ENCODE measurements around the gene CACNB4. TPM values are rescaled to one million over a fixed set of nuclear protein-coding genes. Genes with fewer than 3 reads are reported as not detected.

Gene CACNB4
- total RNA-seq, 1 experiment from 2014 or later, result 1.00 TPM

GRCh38 chr2:151906633-151906998, 192.2 kb downstream of the CACNB4 start:
- ChIA-PET POLR2A (no interaction called here), CTCF (interaction anchor here (0.6 kb wide), 1 partner anchor 45 kb away, joined by 6 read pairs; no protein-coding TSS in a partner anchor)
- Histone ChIP-seq H3K27me3 (replicated peaks; ENCODE audit: control insufficient read depth, insufficient read depth, low read length) (no peaks in the 10 kb centered on the region; the same call in 1 of the 2 replicates), H3K4me1 (no peaks in the 10 kb centered on the region), H3K9me3 (no peaks in the 10 kb centered on the region), H3K36me3 (ENCODE audit: control insufficient read depth, insufficient read depth, low read length) (no peaks in the 10 kb centered on the region), H3K4me3 (ENCODE audit: low read depth, low read length) (no peak overlapping the region)
- no peak for TF ChIP-seq CTCF (IDR thresholded peaks at IDR 0.05; ENCODE audit: insufficient read depth in 1 of 2, low read depth in 1 of 2, low read length in 1 of 2, severe bottlenecking in 1 of 2, unreplicated experiment in 1 of 2)
- Mint-ChIP-seq H3K27ac (ENCODE audit: unreplicated experiment) (no peak overlapping the region), H3K27me3 (ENCODE audit: insufficient read depth, unreplicated experiment) (no peaks in the 10 kb centered on the region), H3K9me3 (ENCODE audit: unreplicated experiment) (no peaks in the 10 kb centered on the region), H3K4me3 (ENCODE audit: unreplicated experiment) (no peak overlapping the region), H3K4me1 (ENCODE audit: low read depth, unreplicated experiment) (no peaks in the 10 kb centered on the region), H3K36me3 (ENCODE audit: insufficient read depth, unreplicated experiment) (no peaks in the 10 kb centered on the region)
- BruUV-seq (replicated peaks), result no TSS peak
- intact Hi-C loops (cut with micrococcal nuclease; ENCODE audit: unreplicated experiment), result no loop called here
- no peak for DNase-seq

GRCh38 chr2:151905963-151906632, 192.7 kb downstream of the CACNB4 start:
- Mint-ChIP-seq H3K36me3 (ENCODE audit: insufficient read depth, unreplicated experiment) (no peaks in the 10 kb centered on the region), H3K9me3 (ENCODE audit: unreplicated experiment) (no peaks in the 10 kb centered on the region), H3K4me3 (ENCODE audit: unreplicated experiment) (no peak overlapping the region), H3K4me1 (ENCODE audit: low read depth, unreplicated experiment) (no peaks in the 10 kb centered on the region), H3K27ac (ENCODE audit: unreplicated experiment) (no peak overlapping the region), H3K27me3 (ENCODE audit: insufficient read depth, unreplicated experiment) (no peaks in the 10 kb centered on the region)
- BruUV-seq (replicated peaks), result no TSS peak
- POLR2A ChIA-PET, result no interaction called here
- Histone ChIP-seq H3K4me3 (ENCODE audit: low read depth, low read length) (no peak overlapping the region), H3K36me3 (ENCODE audit: control insufficient read depth, insufficient read depth, low read length) (no peaks in the 10 kb centered on the region), H3K9me3 (no peaks in the 10 kb centered on the region), H3K4me1 (no peaks in the 10 kb centered on the region), H3K27me3 (replicated peaks; ENCODE audit: control insufficient read depth, insufficient read depth, low read length) (no peaks in the 10 kb centered on the region; the same call in 1 of the 2 replicates)
- DNase-seq, result no peak
- TF ChIP-seq CTCF (IDR thresholded peaks at IDR 0.05; ENCODE audit: insufficient read depth in 1 of 2, low read depth in 1 of 2, low read length in 1 of 2, severe bottlenecking in 1 of 2, unreplicated experiment in 1 of 2), result no peak
- CTCF ChIA-PET, result interaction anchor here (0.6 kb wide), 1 partner anchor 44 kb away, joined by 6 read pairs; no protein-coding TSS in a partner anchor
- intact Hi-C loops (cut with micrococcal nuclease; ENCODE audit: unreplicated experiment), result no loop called here

- TF ChIP-seq CTCF (IDR thresholded peaks at IDR 0.05; ENCODE audit: insufficient read depth in 1 of 2, low read depth in 1 of 2, low read length in 1 of 2, severe bottlenecking in 1 of 2, unreplicated experiment in 1 of 2), result no peak
- CTCF ChIA-PET, result no interaction called here
- POLR2A ChIA-PET, result no interaction called here
Measured at GRCh38 chr2:151904807-151905206, 194.0 kb downstream of the CACNB4 start.

More at GRCh38 chr2:151904807-151905206, 194.0 kb downstream of the CACNB4 start:
- no peaks in the 10 kb centered on the region for H3K27me3 Mint-ChIP-seq (ENCODE audit: insufficient read depth, unreplicated experiment)
- no peaks in the 10 kb centered on the region for H3K4me1 Mint-ChIP-seq (ENCODE audit: low read depth, unreplicated experiment)
- H3K36me3 Mint-ChIP-seq (ENCODE audit: insufficient read depth, unreplicated experiment), result no peaks in the 10 kb centered on the region
- H3K4me3 Mint-ChIP-seq (ENCODE audit: unreplicated experiment), result no peak overlapping the region
- Histone ChIP-seq H3K4me3 (ENCODE audit: low read depth, low read length) (no peak overlapping the region), H3K9me3 (no peaks in the 10 kb centered on the region), H3K4me1 (no peaks in the 10 kb centered on the region), H3K36me3 (ENCODE audit: control insufficient read depth, insufficient read depth, low read length) (no peaks in the 10 kb centered on the region), H3K27me3 (replicated peaks; ENCODE audit: control insufficient read depth, insufficient read depth, low read length) (no peaks in the 10 kb centered on the region; the same call in 1 of the 2 replicates)
- no peaks in the 10 kb centered on the region for H3K9me3 Mint-ChIP-seq (ENCODE audit: unreplicated experiment)
- H3K27ac Mint-ChIP-seq (ENCODE audit: unreplicated experiment), result no peak overlapping the region
- intact Hi-C loops (cut with micrococcal nuclease; ENCODE audit: unreplicated experiment), result no loop called here
- BruUV-seq (replicated peaks), result no TSS peak
- DNase-seq, result no peak

Data from Caco-2 (cell line).